Peyer's patch (tissue), 4 donors: ENCODE measurements around the gene RGS11. TPM values are rescaled to one million over a fixed set of nuclear protein-coding genes. Genes with fewer than 3 reads are reported as not detected.

ENCODE experiments used
- DNase-seq, 3 donors: peaks; one replicate each; pipeline ENCODE4 v3.0.0-alpha.2; 2017 to 2019
- H3K27ac ChIP-seq, 4 donors: fragments of 200-600 bp; sonication (generic); one replicate each; pipeline ENCODE4 v1.5.1; 2016 to 2019
- H3K27me3 ChIP-seq, 2 donors: fragments of 200-600 bp; sonication (generic); one replicate each; pipeline ENCODE4 v1.5.1; 2019
- H3K36me3 ChIP-seq, 3 donors: fragments of 200-600 bp; sonication (generic); one replicate each; pipeline ENCODE4 v1.5.1; 2016 to 2019
- H3K4me1 ChIP-seq, 4 donors: fragments of 200-600 bp; sonication (generic); one replicate each; pipeline ENCODE4 v1.5.1; 2016 to 2019
- H3K4me3 ChIP-seq, 4 donors: fragments of 200-600 bp; sonication (generic); 1 replicate in 3 of 4; 2 replicates in 1 of 4; pipeline ENCODE4 v1.5.1; 2016 to 2019; ENCODE audit warnings: mild to moderate bottlenecking in 1 of 4
- H3K9me3 ChIP-seq, 4 donors: fragments of 200-600 bp; sonication (generic); one replicate each; pipeline ENCODE4 v1.5.1; 2016 to 2019; ENCODE audit warnings: mild to moderate bottlenecking in 1 of 4
- POLR2A ChIP-seq, 2 donors: fragments of 450-650 bp; IDR thresholded peaks; one replicate each; pipeline ENCODE4 v1.5.1; 2017; ENCODE audit warnings: antibody characterized with exemption in 2 of 2, mild to moderate bottlenecking in 2 of 2, moderate library complexity in 2 of 2
- total RNA-seq, 4 donors: library from RNA; depleted of rRNA; stranded (reverse); fragments of >200 nt; gene quantifications; one replicate each; pipeline ENCODE4 v1.1.0, GENCODE V29; 2016
- TF ChIP-seq, protein P1 (sequence below), 6 experiments: fragments of 450-650 bp in 4 of 6; fragments of 200-600 bp in 2 of 6; sonication (generic) in 1 of 6; IDR thresholded peaks; one replicate each; pipeline ENCODE4 v1.5.1; 2017 to 2019; ENCODE audit warnings: antibody characterized with exemption in 6 of 6, mild to moderate bottlenecking in 3 of 6, moderate library complexity in 1 of 6

The RGS11 gene
- total RNA-seq, 4 donors from 2014 or later = 6.1 to 16.5 (median 11.4) TPM

DNA sequence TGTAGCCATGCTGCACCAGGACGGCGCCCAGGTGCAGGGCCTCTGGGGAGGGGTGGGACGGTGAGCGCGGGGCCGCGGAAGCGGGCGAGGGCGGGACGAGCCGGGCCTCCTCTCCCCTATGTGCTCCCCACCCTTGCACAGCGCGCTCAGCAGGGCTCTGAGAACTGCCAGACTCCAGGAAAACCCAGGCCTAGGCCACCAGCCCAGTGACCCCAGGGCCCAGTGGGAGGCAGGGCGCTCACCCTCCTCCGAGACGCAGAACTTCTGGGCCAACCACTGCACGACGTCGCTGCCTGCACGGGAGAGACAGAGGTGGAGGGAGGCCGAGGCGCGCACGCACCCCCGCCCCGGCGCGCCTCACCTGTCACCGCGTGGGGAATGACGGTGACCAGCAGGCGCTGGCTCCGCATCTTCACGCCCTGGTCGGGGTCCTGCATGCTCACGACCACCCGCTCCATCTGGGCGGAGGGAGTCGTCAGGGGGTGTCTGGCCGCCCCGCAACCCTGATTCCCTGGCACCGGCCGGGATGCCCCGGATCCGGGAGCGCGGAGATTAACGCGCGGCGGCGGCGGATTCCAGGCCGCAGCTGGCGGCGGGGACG, 603 bp downstream of the RGS11 start:
- peaks cover 0 to 3% of the 10 kb centered on the region in 2 donors for H3K27me3 ChIP-seq
- H3K36me3 ChIP-seq = no peaks in the 10 kb centered on the region
- TF ChIP-seq, protein P1, sequence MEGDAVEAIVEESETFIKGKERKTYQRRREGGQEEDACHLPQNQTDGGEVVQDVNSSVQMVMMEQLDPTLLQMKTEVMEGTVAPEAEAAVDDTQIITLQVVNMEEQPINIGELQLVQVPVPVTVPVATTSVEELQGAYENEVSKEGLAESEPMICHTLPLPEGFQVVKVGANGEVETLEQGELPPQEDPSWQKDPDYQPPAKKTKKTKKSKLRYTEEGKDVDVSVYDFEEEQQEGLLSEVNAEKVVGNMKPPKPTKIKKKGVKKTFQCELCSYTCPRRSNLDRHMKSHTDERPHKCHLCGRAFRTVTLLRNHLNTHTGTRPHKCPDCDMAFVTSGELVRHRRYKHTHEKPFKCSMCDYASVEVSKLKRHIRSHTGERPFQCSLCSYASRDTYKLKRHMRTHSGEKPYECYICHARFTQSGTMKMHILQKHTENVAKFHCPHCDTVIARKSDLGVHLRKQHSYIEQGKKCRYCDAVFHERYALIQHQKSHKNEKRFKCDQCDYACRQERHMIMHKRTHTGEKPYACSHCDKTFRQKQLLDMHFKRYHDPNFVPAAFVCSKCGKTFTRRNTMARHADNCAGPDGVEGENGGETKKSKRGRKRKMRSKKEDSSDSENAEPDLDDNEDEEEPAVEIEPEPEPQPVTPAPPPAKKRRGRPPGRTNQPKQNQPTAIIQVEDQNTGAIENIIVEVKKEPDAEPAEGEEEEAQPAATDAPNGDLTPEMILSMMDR (IDR thresholded peaks at IDR 0.05) = no peak
- peak in 1 of 2 donors; percentile 29 for TF ChIP-seq POLR2A (IDR thresholded peaks at IDR 0.05)
- H3K4me3 ChIP-seq = peak overlapping the region; percentile 4 to 60 (median 42)
- H3K4me1 ChIP-seq = peaks cover 0 to 36% (median 9%) of the 10 kb centered on the region in 4 donors
- H3K27ac ChIP-seq = peak overlapping the region in 1 of 4 donors; percentile 72
- no peaks in the 10 kb centered on the region for H3K9me3 ChIP-seq
- no peak for DNase-seq

DNA sequence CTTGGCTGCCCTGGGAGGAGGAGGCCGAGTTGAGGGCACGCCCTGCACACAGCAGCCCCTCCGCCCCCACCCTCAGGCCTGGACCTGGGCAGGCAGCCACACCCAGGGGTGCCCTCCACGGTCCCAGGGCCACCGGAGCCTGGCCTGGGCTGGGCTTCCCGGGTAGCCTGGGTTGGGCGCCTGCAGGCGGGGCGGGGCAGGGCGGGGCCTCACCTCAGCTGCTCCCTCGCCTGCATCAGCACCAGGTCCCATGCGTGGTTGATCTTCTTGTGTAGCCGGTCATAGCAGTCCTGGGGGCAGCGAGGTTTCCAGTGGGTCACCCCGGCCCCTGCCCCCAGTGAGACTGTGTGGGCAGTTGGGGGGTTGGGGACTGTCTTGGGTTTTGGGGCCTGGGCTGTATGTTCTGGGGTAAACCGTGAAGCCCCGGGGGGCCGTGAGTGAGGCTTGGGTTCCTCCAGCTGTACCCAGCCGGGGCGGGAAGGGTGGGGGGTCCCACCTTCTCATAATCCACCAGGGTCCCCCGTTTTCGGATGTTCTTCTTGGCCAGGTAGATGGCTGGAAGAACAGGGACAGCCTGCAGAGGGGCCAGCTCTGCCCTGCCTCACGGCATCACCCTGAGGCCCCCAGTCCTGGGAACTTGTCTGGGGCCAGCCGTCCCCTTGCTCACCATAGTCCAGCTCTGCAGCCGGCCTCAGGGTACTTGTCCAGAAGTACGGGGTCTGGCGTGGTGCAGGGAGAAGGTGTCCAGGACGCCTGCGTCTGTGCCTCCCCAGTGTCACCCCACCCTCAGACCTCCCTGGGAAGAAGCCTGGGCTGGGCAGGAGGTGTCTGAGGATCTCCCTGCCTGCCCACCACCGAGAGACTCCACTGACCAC, 2.0 kb downstream of the RGS11 start:
- H3K9me3 ChIP-seq = no peaks in the 10 kb centered on the region
- no peak overlapping the region for H3K4me3 ChIP-seq
- H3K27me3 ChIP-seq = no peaks in the 10 kb centered on the region
- H3K4me1 ChIP-seq = peaks cover 0 to 28% (median 7%) of the 10 kb centered on the region in 4 donors
- TF ChIP-seq, protein P1 (IDR thresholded peaks at IDR 0.05) = no peak
- no peak for TF ChIP-seq POLR2A (IDR thresholded peaks at IDR 0.05)
- H3K36me3 ChIP-seq = no peaks in the 10 kb centered on the region
- H3K27ac ChIP-seq = peak overlapping the region in 2 of 4 donors; percentile 32 to 72
- peak in 2 of 3 donors; percentile 83 to 86 for DNase-seq

DNA sequence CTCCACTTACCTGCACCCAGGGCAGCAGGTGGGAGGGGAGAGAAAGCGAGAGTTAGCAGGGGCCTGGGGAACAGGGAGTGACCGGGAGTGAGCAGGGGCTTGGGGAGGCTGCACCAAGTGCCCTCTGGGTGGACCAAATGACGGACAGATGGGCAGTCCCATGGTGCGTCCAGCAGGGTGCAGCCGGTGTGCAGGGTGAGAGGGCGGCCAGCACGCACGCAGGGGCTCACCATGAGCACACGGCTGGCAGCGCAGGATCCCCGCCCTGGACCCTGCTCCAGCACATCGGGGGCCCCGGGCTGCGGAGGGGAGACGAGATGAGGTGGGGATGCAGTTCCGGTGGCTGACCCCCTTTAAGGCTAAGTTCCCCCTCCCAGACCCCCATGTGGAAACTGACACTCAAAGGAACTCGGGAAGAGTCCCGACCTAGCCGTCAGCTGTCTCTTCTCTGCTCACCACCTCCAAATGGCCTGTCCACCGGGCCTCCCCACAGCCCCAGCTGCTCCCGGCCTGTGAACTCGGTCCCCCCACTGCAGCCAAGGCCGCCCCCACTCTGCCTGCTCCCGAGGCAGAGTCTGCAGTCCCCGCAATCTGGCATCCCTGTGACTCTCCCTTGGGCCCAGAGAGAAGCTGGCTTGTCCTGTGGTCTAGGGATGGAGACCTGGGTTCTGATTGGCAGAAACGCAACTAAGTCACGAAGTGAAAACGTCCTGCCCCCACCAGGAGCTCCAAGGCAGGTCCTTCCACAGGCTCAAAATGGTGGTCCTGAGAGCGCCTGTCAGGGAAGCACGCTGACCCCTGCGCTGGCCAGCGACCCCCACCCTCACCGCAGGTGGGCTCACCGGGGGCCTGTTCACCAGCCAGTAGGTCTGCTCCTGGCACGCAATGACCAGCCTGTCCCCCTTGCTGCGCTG, 2.9 kb downstream of the RGS11 start:
- Histone ChIP-seq H3K4me3 (no peak overlapping the region), H3K36me3 (no peaks in the 10 kb centered on the region), H3K27me3 (no peaks in the 10 kb centered on the region), H3K4me1 (peaks cover 0 to 29% (median 7%) of the 10 kb centered on the region in 4 donors), H3K9me3 (no peaks in the 10 kb centered on the region), H3K27ac (peak overlapping the region in 2 of 4 donors; percentile 32 to 72)
- no peak for DNase-seq
- no peak for TF ChIP-seq POLR2A (IDR thresholded peaks at IDR 0.05)
- TF ChIP-seq, protein P1 (IDR thresholded peaks at IDR 0.05) = peak in 2 of 6 experiments; percentile 4 to 9

DNA sequence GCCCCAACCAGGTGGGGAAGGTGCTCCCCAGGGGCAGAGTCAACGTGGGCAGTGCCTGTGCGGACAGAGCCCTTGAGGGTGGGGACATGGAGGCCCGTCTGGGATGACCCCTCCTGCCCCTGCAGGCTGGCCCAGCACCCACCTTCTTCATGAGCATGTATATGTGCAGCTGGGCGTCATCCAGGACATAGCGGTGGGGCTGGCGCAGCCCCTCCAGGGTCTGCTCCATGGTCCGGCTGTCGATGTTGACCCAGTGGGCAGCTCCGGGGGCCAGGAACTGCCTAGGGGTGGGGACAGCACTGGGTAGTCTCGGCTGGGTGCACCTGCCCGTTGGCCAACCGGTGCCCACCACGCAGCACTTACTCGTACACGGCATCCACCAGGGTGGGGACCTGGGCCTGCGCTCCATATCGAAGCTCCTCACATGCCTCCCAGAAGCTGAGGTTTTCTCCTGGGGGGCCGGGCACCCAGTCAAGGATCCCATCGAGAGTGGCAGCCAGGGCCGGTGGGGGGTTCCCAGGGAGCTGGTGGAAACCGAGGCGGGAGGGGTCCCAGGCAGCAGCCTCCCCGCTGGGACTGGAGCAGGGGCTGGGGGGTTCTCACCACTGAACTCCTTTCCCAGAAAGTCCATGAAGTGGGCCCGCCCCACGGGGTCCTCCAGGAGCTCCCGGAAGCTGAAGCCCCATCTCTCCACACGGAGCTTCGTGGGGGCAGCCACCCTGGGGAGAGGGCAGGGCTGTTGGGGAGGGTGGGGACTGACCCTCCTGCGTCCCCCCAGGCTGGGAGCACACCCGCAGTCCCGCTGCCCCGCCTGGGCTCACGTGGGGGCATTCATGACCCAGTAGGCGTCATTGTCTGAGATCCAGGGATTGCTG, 5.1 kb downstream of the RGS11 start:
- H3K4me3 ChIP-seq = peak overlapping the region in 2 of 4 donors; percentile 7 to 61
- peak in 1 of 3 donors; percentile 45 for DNase-seq
- no peaks in the 10 kb centered on the region for H3K9me3 ChIP-seq
- H3K27ac ChIP-seq = peak overlapping the region in 1 of 4 donors; percentile 90
- H3K36me3 ChIP-seq = no peaks in the 10 kb centered on the region
- H3K27me3 ChIP-seq = no peaks in the 10 kb centered on the region
- TF ChIP-seq POLR2A (IDR thresholded peaks at IDR 0.05) = no peak
- TF ChIP-seq, protein P1 (IDR thresholded peaks at IDR 0.05) = no peak
- peaks cover 0 to 44% (median 7%) of the 10 kb centered on the region in 4 donors for H3K4me1 ChIP-seq
